Measurements from ENCODE around the gene PSD2. TPM values are rescaled to one million over a fixed set of nuclear protein-coding genes. Genes with fewer than 3 reads are reported as not detected.

The PSD2 gene
- total RNA-seq, 1 experiment from 2014 or later: 0.79 TPM

- POLR2A ChIA-PET: interaction anchor here (0.6 kb wide), 1 partner anchor 38 kb away, joined by 3 read pairs; no protein-coding TSS in a partner anchor
- Histone ChIP-seq H3K36me3 (ENCODE audit: control insufficient read depth in 1 of 2, insufficient read depth in 2 of 2, low read length in 2 of 2) (no peaks in the 10 kb centered on the region), H3K9ac (ENCODE audit: low read length) (no peak overlapping the region), H3K4me3 (replicated peaks in 1 of 2; ENCODE audit: low read depth in 1 of 2, low read length in 2 of 2) (no peak overlapping the region), H3K27me3 (ENCODE audit: insufficient read depth, low read length) (no peaks in the 10 kb centered on the region), H3K4me2 (ENCODE audit: low read length) (no peak overlapping the region), H3K9me3 (ENCODE audit: control insufficient read depth in 1 of 2, insufficient read depth in 1 of 2, low read depth in 1 of 2, low read length in 2 of 2) (no peaks in the 10 kb centered on the region), H3K27ac (ENCODE audit: low read depth, low read length) (no peak overlapping the region), H3K79me2 (ENCODE audit: insufficient read depth, low read length) (no peaks in the 10 kb centered on the region), H3K9me2 (ENCODE audit: insufficient read depth) (no peaks in the 10 kb centered on the region), H4K20me1 (ENCODE audit: insufficient read depth) (no peaks in the 10 kb centered on the region), H3K4me1 (ENCODE audit: control insufficient read depth in 1 of 2, insufficient read depth in 2 of 2, low read length in 2 of 2) (peaks cover 18 to 33% of the 10 kb centered on the region in 2 experiments), H2AFZ (ENCODE audit: low read depth, low read length, poor library complexity, severe bottlenecking) (no peak overlapping the region)
- no TSS peak for BruUV-seq (replicated peaks)
- no peak for DNase-seq (ENCODE audit: low read depth, low spot score)
- TF ChIP-seq EZH2 (IDR thresholded peaks at IDR 0.05): no peak
- TF ChIP-seq SP1 (IDR thresholded peaks at IDR 0.05; ENCODE audit: low read depth): no peak
- no peak for TF ChIP-seq FOSL1 (IDR thresholded peaks at IDR 0.05; ENCODE audit: low read depth)
- no peak for TF ChIP-seq POLR2A (IDR thresholded peaks at IDR 0.05; ENCODE audit: borderline replicate concordance, extremely low read depth, insufficient read depth, insufficient read length)
- TF ChIP-seq SIN3A (IDR thresholded peaks at IDR 0.05; ENCODE audit: low read depth): no peak
- TF ChIP-seq REST (IDR thresholded peaks at IDR 0.05; ENCODE audit: low read depth): no peak
- no peak for TF ChIP-seq RAD21 (IDR thresholded peaks at IDR 0.05; ENCODE audit: low read depth)
- no peak for TF ChIP-seq CEBPB (IDR thresholded peaks at IDR 0.05; ENCODE audit: low read depth)
- TF ChIP-seq, protein P1, sequence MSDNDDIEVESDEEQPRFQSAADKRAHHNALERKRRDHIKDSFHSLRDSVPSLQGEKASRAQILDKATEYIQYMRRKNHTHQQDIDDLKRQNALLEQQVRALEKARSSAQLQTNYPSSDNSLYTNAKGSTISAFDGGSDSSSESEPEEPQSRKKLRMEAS (IDR thresholded peaks at IDR 0.05): no peak
- no peak for TF ChIP-seq TCF7L2 (IDR thresholded peaks at IDR 0.05; ENCODE audit: borderline replicate concordance, extremely low read depth, insufficient read depth, insufficient read length)
- TF ChIP-seq JUND (IDR thresholded peaks at IDR 0.05): no peak
- TF ChIP-seq POLR2AphosphoS5 (IDR thresholded peaks at IDR 0.05; ENCODE audit: low read depth, low read length): no peak
- TF ChIP-seq ZBTB33 (IDR thresholded peaks at IDR 0.05; ENCODE audit: extremely low read depth, insufficient replicate concordance, low read length): no peak
- no peak for TF ChIP-seq ELF1 (IDR thresholded peaks at IDR 0.05; ENCODE audit: borderline replicate concordance, low read depth)
- TF ChIP-seq, protein P2, sequence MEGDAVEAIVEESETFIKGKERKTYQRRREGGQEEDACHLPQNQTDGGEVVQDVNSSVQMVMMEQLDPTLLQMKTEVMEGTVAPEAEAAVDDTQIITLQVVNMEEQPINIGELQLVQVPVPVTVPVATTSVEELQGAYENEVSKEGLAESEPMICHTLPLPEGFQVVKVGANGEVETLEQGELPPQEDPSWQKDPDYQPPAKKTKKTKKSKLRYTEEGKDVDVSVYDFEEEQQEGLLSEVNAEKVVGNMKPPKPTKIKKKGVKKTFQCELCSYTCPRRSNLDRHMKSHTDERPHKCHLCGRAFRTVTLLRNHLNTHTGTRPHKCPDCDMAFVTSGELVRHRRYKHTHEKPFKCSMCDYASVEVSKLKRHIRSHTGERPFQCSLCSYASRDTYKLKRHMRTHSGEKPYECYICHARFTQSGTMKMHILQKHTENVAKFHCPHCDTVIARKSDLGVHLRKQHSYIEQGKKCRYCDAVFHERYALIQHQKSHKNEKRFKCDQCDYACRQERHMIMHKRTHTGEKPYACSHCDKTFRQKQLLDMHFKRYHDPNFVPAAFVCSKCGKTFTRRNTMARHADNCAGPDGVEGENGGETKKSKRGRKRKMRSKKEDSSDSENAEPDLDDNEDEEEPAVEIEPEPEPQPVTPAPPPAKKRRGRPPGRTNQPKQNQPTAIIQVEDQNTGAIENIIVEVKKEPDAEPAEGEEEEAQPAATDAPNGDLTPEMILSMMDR (IDR thresholded peaks at IDR 0.05 in 2 of 3, conservative IDR thresholded peaks at IDR 0.05 in 1 of 3; ENCODE audit: borderline replicate concordance in 1 of 3, insufficient read depth in 1 of 3, low read depth in 2 of 3, low read length in 2 of 3): no peak
- no peak for TF ChIP-seq CBX3 (IDR thresholded peaks at IDR 0.05; ENCODE audit: low read depth)
- intact Hi-C loops (cut with micrococcal nuclease): no loop called here
- no peak for ATAC-seq
- RAD21 ChIA-PET (ENCODE audit: low non-redundant PET in 1 of 2, low total read pairs in 2 of 2, uncharacterized antibody in 2 of 2, unreplicated experiment in 2 of 2): no interaction called here
- CTCF ChIA-PET: no interaction called here
Measured at GRCh38 chr5:139748505-139748826, 47.1 kb upstream of the PSD2 start.
